ENCODE data around the gene FLAD1.

GRCh38 chr1:154999571-155000410 lies 16.6 kb downstream of the FLAD1 start:
- TF ChIP-seq SIN3A (IDR thresholded peaks at IDR 0.05; ENCODE audit: borderline replicate concordance, insufficient read depth, low read depth, low read length) (no peak), CTCF (IDR thresholded peaks at IDR 0.05) (0 out of 2 replicates have a peak, but pooled peaks have one; percentile 43), REST (IDR thresholded peaks at IDR 0.05; ENCODE audit: insufficient read depth in 1 of 2, low read depth in 2 of 2, low read length in 1 of 2) (no peak), POLR2AphosphoS5 (IDR thresholded peaks at IDR 0.05; ENCODE audit: low read depth, low read length) (no peak)

All from Panc1 (cell line).